GM23338 (cell line): ENCODE data around the gene CACNA2D4.

ENCODE experiments used
- CTCF ChIP-seq, 2 experiments: fragments of 200-600 bp in 1 of 2; sonication (generic) in 1 of 2; conservative IDR thresholded peaks; 2 replicates each; pipeline versions ENCODE4 v1.5.1 to v1.6.1; 2016 to 2017; ENCODE audit warnings: antibody characterized with exemption in 2 of 2, low read depth in 2 of 2, mild to moderate bottlenecking in 2 of 2, moderate library complexity in 1 of 2
- POLR2AphosphoS5 ChIP-seq: IDR thresholded peaks from 2 replicates; pipeline ENCODE4 v1.6.1; 2016; ENCODE audit warnings: antibody characterized with exemption, low read depth
- ZNF462 ChIP-seq: fragments of 250-450 bp; sonication (Bioruptor Pico); IDR thresholded peaks from 2 replicates; pipeline ENCODE4 v1.5.0; 2020; ENCODE audit warnings: mild to moderate bottlenecking, moderate library complexity

- TF ChIP-seq ZNF462 (no peak), CTCF (conservative IDR thresholded peaks at IDR 0.05; ENCODE audit: low read depth in 2 of 2) (no peak), POLR2AphosphoS5 (no peak)
Measured at GRCh38 chr12:1863823-1864222, 54.6 kb downstream of the CACNA2D4 start.
